GM21825 (cell line): ENCODE data around the gene RCOR1.
"Not testable (repeated sequence)": the region's sequence is repeated elsewhere in the genome, so short reads cannot be mapped to it uniquely, and the experiment has no call there.

ENCODE experiments used
- ATAC-seq: cut with Tn5 transposase; IDR thresholded peaks from one replicate; pipeline ENCODE4 v1.9.1; 2021; ENCODE audit warnings: mild to moderate bottlenecking, moderate library complexity; ENCODE audit not compliant: unreplicated experiment

RCOR1 gene

GRCh38 chr14:102625564-102626296 is 33.3 kb downstream of the RCOR1 start:
- no peak for ATAC-seq

GRCh38 chr14:102626530-102626929 is 34.1 kb downstream of the RCOR1 start:
- ATAC-seq = no peak

- no peak for ATAC-seq
These were observed 36.6 kb downstream of the RCOR1 start for GRCh38 chr14:102629011-102629444.

GRCh38 chr14:102629808-102630350 is 37.4 kb downstream of the RCOR1 start:
- ATAC-seq = no peak

- no peak for ATAC-seq
These were observed 38.0 kb downstream of the RCOR1 start for GRCh38 chr14:102630405-102630804.

- ATAC-seq = no peak
These were observed 38.4 kb downstream of the RCOR1 start for GRCh38 chr14:102630881-102631280.

GRCh38 chr14:102633906-102634595 is 41.6 kb downstream of the RCOR1 start:
- ATAC-seq = no peak

- not testable (repeated sequence) for ATAC-seq
These were observed 47.2 kb downstream of the RCOR1 start for GRCh38 chr14:102639611-102640010.

GRCh38 chr14:102644523-102644922 is 52.1 kb downstream of the RCOR1 start:
- ATAC-seq = no peak

- ATAC-seq = no peak
These were observed 53.4 kb downstream of the RCOR1 start for GRCh38 chr14:102645746-102646440.

- ATAC-seq = no peak
These were observed 54.2 kb downstream of the RCOR1 start for GRCh38 chr14:102646615-102647014.

GRCh38 chr14:102652194-102652593 is 59.7 kb downstream of the RCOR1 start:
- ATAC-seq = no peak

- ATAC-seq = no peak
These were observed 61.8 kb downstream of the RCOR1 start for GRCh38 chr14:102654298-102654697.

- ATAC-seq = no peak
These were observed 62.7 kb downstream of the RCOR1 start for GRCh38 chr14:102655137-102655536.

GRCh38 chr14:102659797-102660196 is 67.3 kb downstream of the RCOR1 start:
- no peak for ATAC-seq

GRCh38 chr14:102661614-102662013 is 69.2 kb downstream of the RCOR1 start:
- ATAC-seq = no peak

GRCh38 chr14:102662636-102663430 is 70.4 kb downstream of the RCOR1 start:
- ATAC-seq = no peak

- ATAC-seq = no peak
These were observed 71.0 kb downstream of the RCOR1 start for GRCh38 chr14:102663440-102663839.

GRCh38 chr14:102665621-102666020 is 73.2 kb downstream of the RCOR1 start:
- no peak for ATAC-seq

GRCh38 chr14:102666635-102667034 is 74.2 kb downstream of the RCOR1 start:
- no peak for ATAC-seq

GRCh38 chr14:102667703-102668102 is 75.3 kb downstream of the RCOR1 start:
- ATAC-seq = no peak
